Testis (tissue), 2 donors: ENCODE data around the gene FAM78B.

Experiments used
- POLR2A ChIP-seq: fragments of 450-650 bp; IDR thresholded peaks from one replicate; pipeline ENCODE4 v1.6.1; 2017; ENCODE audit warnings: antibody characterized with exemption, mild to moderate bottlenecking, moderate library complexity
- TF ChIP-seq, protein P1 (sequence below), 3 experiments: fragments of 450-650 bp in 2 of 3; fragments of 200-600 bp in 1 of 3; sonication (generic) in 1 of 3; IDR thresholded peaks; one replicate each; pipeline ENCODE4 v1.5.1; 2016 to 2019; ENCODE audit warnings: antibody characterized with exemption in 3 of 3, mild to moderate bottlenecking in 2 of 3, moderate library complexity in 1 of 3

DNA sequence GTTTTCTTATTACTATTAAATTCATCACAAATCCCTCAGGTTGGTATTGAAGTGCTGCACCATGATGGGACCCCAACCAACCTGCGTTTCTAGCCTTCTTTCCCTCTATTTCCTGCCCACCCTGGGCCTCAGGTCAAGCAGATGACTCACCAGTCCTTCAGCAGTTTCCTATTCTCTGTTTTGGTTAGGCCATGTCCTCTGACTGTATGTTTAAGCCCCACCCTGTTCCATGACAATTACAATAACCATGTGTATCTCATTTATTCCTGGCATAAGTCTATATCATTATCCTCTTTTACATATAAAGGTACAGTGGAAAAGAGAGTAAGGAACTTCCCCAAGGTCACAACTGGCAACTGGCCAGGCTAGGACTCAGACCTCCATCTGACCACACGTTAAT is 5.3 kb upstream of the FAM78B start:
- TF ChIP-seq, protein P1, sequence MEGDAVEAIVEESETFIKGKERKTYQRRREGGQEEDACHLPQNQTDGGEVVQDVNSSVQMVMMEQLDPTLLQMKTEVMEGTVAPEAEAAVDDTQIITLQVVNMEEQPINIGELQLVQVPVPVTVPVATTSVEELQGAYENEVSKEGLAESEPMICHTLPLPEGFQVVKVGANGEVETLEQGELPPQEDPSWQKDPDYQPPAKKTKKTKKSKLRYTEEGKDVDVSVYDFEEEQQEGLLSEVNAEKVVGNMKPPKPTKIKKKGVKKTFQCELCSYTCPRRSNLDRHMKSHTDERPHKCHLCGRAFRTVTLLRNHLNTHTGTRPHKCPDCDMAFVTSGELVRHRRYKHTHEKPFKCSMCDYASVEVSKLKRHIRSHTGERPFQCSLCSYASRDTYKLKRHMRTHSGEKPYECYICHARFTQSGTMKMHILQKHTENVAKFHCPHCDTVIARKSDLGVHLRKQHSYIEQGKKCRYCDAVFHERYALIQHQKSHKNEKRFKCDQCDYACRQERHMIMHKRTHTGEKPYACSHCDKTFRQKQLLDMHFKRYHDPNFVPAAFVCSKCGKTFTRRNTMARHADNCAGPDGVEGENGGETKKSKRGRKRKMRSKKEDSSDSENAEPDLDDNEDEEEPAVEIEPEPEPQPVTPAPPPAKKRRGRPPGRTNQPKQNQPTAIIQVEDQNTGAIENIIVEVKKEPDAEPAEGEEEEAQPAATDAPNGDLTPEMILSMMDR (IDR thresholded peaks at IDR 0.05): no peak
- no peak for TF ChIP-seq POLR2A
